Breast epithelium (tissue), 4 donors: Measurements from ENCODE around the gene IDI2. TPM values are rescaled to one million over a fixed set of nuclear protein-coding genes. Genes with fewer than 3 reads are reported as not detected.

ENCODE experiments used
- DNase-seq, 2 donors: peaks; one replicate each; pipeline ENCODE4 v3.0.0-alpha.2; 2019; ENCODE audit warnings: low spot score in 2 of 2
- H3K27ac ChIP-seq, 2 donors: fragments of 200-600 bp; sonication (generic) in 1 of 2; one replicate each; pipeline ENCODE4 v1.5.1; 2016 to 2019; ENCODE audit warnings: mild to moderate bottlenecking in 1 of 2
- H3K27me3 ChIP-seq, 2 donors: fragments of 200-600 bp; sonication (generic) in 1 of 2; one replicate each; pipeline versions ENCODE4 v1.5.1 to v1.6.0; 2017 to 2019; ENCODE audit warnings: control low read depth in 1 of 2, mild to moderate bottlenecking in 1 of 2
- H3K36me3 ChIP-seq: fragments of 200-600 bp; one replicate; pipeline ENCODE4 v1.5.1; 2019
- H3K4me1 ChIP-seq, 2 donors: fragments of 200-600 bp; sonication (generic); one replicate each; pipeline ENCODE4 v1.5.1; 2016 to 2019; ENCODE audit warnings: control low read depth in 1 of 2
- H3K4me3 ChIP-seq, 3 donors: fragments of 200-600 bp; sonication (generic); 1 replicate in 2 of 3; 2 replicates in 1 of 3; pipeline ENCODE4 v1.5.1; 2016 to 2019; ENCODE audit warnings: mild to moderate bottlenecking in 3 of 3, moderate library complexity in 2 of 3
- H3K9me3 ChIP-seq, 2 donors: fragments of 200-600 bp; sonication (generic) in 1 of 2; one replicate each; pipeline ENCODE4 v1.5.1; 2016 to 2019; ENCODE audit warnings: control low read depth in 1 of 2
- POLR2A ChIP-seq: fragments of 450-650 bp; IDR thresholded peaks from one replicate; pipeline ENCODE4 v1.6.1; 2016; ENCODE audit warnings: antibody characterized with exemption, mild to moderate bottlenecking, moderate library complexity
- POLR2AphosphoS5 ChIP-seq, 3 donors: sonication (generic); formaldehyde crosslinking; IDR thresholded peaks; one replicate each; pipeline ENCODE4 v1.6.1; 2017; ENCODE audit warnings: antibody characterized with exemption in 3 of 3
- intact Hi-C: fragments of 100-400 bp; cut with DNase I; formaldehyde crosslinking; loops from one replicate; pipeline ENCODE4 v1.15.1; 2023; ENCODE audit warnings: low total_unique reads
- total RNA-seq, 3 donors: library from RNA; depleted of rRNA; stranded (reverse); fragments of >200 nt; gene quantifications; one replicate each; pipeline ENCODE4 v1.1.0, GENCODE V29; 2016
- TF ChIP-seq, protein P1 (sequence below), 3 donors: fragments of 450-650 bp; IDR thresholded peaks; one replicate each; pipeline ENCODE4 v1.5.1; 2016 to 2017; ENCODE audit warnings: antibody characterized with exemption in 3 of 3, mild to moderate bottlenecking in 3 of 3, moderate library complexity in 3 of 3

IDI2 gene
- total RNA-seq, 3 donors from 2014 or later: not detected

DNA sequence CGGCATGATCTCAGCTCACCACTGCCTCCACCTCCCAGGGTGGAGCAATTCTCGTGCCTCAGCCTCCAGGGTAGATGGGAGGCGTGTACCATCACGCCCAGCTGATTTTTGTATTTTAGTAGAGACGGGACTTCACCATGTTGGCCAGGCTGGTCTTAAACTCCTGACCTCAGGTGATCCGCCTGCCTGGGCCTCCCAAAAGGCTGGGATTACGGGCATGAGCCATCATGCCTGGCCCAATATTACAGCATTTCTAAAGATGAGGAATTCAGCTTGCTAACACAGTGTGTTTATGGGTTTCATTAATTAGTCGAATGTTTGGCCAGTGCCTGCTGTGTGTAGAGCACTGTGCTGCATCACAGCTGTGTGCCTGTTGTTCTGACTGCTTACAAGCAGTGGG is 34.2 kb upstream of the IDI2 start:
- Histone ChIP-seq H3K4me1 (peaks cover 0 to 5% of the 10 kb centered on the region in 2 donors), H3K27ac (no peak overlapping the region)
- intact Hi-C loops: no loop called here

DNA sequence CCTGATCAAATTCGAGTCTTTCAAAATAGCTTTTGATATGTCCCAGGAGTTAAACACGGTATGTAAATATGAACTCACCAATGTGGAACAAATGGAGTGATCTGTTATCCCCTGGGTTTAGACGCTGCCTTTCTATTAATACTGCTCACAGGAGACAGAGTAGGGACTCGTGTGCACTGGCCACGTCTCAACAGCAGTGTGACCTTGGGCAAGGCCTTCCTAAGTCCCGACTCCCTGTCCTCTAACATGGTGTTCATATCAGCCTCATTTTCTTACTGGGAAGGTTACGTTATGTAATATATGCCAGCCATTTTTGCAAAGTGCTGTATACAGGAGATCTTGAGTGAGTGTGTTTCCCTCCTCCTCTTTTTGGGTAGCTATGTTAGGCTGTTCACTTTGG is 32.4 kb upstream of the IDI2 start:
- no peak for TF ChIP-seq POLR2AphosphoS5 (IDR thresholded peaks at IDR 0.05)
- TF ChIP-seq, protein P1, sequence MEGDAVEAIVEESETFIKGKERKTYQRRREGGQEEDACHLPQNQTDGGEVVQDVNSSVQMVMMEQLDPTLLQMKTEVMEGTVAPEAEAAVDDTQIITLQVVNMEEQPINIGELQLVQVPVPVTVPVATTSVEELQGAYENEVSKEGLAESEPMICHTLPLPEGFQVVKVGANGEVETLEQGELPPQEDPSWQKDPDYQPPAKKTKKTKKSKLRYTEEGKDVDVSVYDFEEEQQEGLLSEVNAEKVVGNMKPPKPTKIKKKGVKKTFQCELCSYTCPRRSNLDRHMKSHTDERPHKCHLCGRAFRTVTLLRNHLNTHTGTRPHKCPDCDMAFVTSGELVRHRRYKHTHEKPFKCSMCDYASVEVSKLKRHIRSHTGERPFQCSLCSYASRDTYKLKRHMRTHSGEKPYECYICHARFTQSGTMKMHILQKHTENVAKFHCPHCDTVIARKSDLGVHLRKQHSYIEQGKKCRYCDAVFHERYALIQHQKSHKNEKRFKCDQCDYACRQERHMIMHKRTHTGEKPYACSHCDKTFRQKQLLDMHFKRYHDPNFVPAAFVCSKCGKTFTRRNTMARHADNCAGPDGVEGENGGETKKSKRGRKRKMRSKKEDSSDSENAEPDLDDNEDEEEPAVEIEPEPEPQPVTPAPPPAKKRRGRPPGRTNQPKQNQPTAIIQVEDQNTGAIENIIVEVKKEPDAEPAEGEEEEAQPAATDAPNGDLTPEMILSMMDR (IDR thresholded peaks at IDR 0.05): no peak
- no peak for TF ChIP-seq POLR2A
- intact Hi-C loops: no loop called here
- Histone ChIP-seq H3K27ac (no peak overlapping the region), H3K36me3 (no peaks in the 10 kb centered on the region), H3K4me3 (peak overlapping the region in 1 of 3 donors; percentile 93), H3K4me1 (peaks cover 0 to 5% of the 10 kb centered on the region in 2 donors), H3K9me3 (no peaks in the 10 kb centered on the region), H3K27me3 (no peaks in the 10 kb centered on the region)
- DNase-seq: no peak

More for the DNA sequence above, 34.2 kb upstream of the IDI2 start:
- no peak overlapping the region for H3K4me3 ChIP-seq
- DNase-seq: no peak
- TF ChIP-seq POLR2A (no peak), POLR2AphosphoS5 (IDR thresholded peaks at IDR 0.05) (no peak)
- TF ChIP-seq, protein P1 (IDR thresholded peaks at IDR 0.05): no peak
- no peaks in the 10 kb centered on the region for H3K36me3 ChIP-seq
- H3K9me3 ChIP-seq: no peaks in the 10 kb centered on the region
- H3K27me3 ChIP-seq: no peaks in the 10 kb centered on the region

DNA sequence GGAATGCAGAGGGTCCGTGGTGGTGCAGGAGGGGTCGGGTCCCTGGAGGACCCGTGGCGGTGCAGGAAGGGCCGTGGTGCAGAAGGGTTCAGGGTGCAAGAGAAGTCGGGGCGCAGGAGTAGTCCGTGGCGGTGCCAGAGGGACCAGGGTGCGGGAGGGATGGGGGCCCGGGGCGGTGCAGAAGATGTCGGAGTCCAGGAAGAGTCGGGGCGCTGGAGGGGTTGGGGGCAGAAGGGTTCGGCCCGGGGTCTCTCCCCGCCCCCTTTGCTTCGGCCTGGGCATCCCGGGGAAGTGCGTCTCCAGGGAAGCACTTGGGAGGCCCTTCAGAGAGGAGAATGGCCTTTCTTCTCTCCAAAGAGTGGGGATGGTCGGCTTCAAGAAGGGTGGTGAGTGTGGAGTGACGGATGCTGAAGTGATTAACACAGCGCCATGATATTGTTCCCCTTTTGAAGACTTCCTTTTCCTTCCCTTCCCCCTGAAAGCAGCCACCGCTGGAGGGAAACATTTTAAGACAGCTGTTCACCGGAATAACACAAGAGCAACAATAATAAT is 31.5 kb upstream of the IDI2 start:
- Histone ChIP-seq H3K4me3 (peak overlapping the region; percentile 68 to 95 (median 93)), H3K27ac (peak overlapping the region; percentile 98 to 99), H3K36me3 (no peaks in the 10 kb centered on the region), H3K4me1 (peaks cover 0 to 5% of the 10 kb centered on the region in 2 donors), H3K27me3 (no peaks in the 10 kb centered on the region), H3K9me3 (no peaks in the 10 kb centered on the region)
- intact Hi-C loops: no loop called here
- TF ChIP-seq POLR2AphosphoS5 (IDR thresholded peaks at IDR 0.05) (no peak), POLR2A (no peak)
- TF ChIP-seq, protein P1 (IDR thresholded peaks at IDR 0.05): no peak
- no peak for DNase-seq

DNA sequence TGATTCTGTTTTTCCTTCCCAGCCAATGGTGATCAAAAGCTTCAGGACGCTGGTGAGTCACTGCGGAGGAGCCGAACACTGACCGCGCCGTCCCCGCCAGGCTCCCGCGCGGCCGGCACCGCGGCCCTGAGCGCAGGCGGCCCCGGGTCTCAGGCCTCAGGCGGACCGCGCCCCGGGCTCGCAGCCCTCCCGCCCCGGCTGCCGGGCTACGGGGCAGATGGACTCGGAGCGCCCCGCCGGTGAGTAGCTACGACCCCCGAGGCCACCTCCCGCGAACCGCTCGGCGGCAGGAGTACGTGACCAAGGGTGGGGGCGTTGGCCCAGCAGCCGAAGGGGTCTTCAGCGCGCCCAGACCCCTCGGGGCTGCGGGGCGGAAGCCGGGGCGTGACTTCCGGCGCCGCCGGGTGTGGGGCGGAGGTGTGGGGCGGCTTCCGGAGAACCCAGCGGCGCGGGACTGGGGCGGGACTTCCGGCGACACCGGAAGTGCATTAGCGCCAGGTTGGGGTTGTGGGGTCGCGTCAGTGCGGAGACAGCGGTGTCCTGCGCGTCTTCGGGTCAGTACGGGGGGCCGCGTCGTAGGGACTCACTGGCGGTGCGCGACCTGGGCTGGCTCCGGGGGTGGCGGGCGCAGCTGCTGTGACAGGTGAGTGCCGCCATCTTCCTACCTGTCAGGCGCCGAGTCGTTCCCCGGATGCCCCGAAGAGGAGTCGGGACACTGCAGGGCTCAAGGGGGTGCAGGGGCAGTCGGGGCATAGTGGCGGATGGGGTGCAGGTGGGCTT is 30.9 kb upstream of the IDI2 start, which contains the start of gene WDR37:
TSS of gene WDR37 (plus strand) at position 60 of the 780 bp plus-strand sequence. CDS start 15,771 bp downstream, outside the sequence.
- TF ChIP-seq POLR2A (peak; percentile 13), POLR2AphosphoS5 (IDR thresholded peaks at IDR 0.05) (peak; percentile 71 to 84 (median 75))
- TF ChIP-seq, protein P1 (IDR thresholded peaks at IDR 0.05): peak in 1 of 3 donors; percentile 16
- peak; percentile 63 to 82 for DNase-seq
- Histone ChIP-seq H3K27me3 (no peaks in the 10 kb centered on the region), H3K36me3 (no peaks in the 10 kb centered on the region), H3K27ac (peak within 1 kb of the TSS; percentile 98 to 99), H3K9me3 (no peaks in the 10 kb centered on the region), H3K4me1 (peaks cover 0 to 5% of the 10 kb centered on the region in 2 donors), H3K4me3 (peak within 1 kb of the TSS; percentile 68 to 95 (median 93))
- intact Hi-C loops: no loop called here

DNA sequence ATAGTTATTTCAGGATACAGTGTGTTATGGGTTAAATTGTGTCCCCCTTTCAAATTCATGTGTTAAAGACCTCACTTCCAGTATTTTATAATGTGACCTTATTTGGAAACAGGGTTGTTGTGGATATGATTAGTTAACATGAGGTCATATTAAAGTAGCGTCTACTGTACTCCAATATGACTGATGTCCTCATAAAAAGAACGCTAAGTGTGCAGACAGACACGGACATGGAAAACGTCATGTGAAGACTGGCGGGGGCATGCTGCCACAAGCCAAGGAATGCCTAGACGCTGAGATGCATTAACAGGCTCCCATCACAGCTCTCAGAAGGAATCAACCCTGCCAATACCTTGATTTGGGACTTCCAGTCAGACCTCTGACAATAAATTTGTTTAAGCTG is 29.0 kb upstream of the IDI2 start:
- H3K9me3 ChIP-seq: no peaks in the 10 kb centered on the region
- no peak for DNase-seq
- H3K4me1 ChIP-seq: peaks cover 0 to 13% of the 10 kb centered on the region in 2 donors
- no peak overlapping the region for H3K27ac ChIP-seq
- TF ChIP-seq, protein P1 (IDR thresholded peaks at IDR 0.05): no peak
- TF ChIP-seq POLR2AphosphoS5 (IDR thresholded peaks at IDR 0.05): no peak
- intact Hi-C loops: no loop called here
- H3K27me3 ChIP-seq: no peaks in the 10 kb centered on the region
- H3K4me3 ChIP-seq: peak overlapping the region in 1 of 3 donors; percentile 93
- H3K36me3 ChIP-seq: no peaks in the 10 kb centered on the region
